Stimulated activated CD8-positive, alpha-beta memory T cell treated with anti-CD3 and anti-CD28 coated beads, Interleukin-15, amount 100 ng/mL, for 24 hours (primary cell): ENCODE results near the gene KCNJ10.

ENCODE experiments used
- DNase-seq: peaks from one replicate; pipeline ENCODE4 v3.0.0-alpha.2; 2020; ENCODE audit warnings: low read depth

The KCNJ10 gene

DNA sequence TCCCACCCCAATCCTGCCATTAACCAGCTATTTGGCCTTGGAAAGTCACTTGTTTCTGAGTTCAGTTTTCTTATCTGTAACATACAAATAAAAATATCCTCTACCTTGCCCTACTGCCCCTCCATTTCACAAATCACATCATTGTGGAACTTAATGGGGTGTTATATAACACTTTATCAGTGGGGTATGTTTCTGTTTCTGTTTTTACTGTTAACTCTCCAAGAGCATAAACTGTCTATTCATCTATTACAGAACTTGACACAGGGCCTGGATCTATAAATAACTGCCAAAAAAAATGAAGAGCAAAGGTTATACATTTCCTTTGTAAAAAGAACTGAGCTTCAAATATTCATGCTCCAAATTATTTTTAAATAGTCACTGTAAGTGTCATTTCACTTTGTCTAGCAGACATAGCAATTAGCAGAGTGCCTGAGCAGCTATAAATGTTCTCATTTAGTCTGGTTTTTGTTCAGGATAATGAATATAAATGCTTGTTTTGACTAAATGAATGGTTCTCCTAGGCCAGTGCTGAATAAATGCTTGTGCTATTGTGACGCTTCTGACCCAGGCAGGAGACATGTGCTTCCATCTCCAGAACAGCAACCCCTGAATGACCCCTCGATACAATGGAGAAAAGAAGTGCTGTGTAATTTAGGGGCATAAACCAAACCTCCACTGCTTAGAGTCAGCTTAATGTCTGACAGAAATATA lies 45.6 kb downstream of the KCNJ10 start:
- no peak for DNase-seq

DNA sequence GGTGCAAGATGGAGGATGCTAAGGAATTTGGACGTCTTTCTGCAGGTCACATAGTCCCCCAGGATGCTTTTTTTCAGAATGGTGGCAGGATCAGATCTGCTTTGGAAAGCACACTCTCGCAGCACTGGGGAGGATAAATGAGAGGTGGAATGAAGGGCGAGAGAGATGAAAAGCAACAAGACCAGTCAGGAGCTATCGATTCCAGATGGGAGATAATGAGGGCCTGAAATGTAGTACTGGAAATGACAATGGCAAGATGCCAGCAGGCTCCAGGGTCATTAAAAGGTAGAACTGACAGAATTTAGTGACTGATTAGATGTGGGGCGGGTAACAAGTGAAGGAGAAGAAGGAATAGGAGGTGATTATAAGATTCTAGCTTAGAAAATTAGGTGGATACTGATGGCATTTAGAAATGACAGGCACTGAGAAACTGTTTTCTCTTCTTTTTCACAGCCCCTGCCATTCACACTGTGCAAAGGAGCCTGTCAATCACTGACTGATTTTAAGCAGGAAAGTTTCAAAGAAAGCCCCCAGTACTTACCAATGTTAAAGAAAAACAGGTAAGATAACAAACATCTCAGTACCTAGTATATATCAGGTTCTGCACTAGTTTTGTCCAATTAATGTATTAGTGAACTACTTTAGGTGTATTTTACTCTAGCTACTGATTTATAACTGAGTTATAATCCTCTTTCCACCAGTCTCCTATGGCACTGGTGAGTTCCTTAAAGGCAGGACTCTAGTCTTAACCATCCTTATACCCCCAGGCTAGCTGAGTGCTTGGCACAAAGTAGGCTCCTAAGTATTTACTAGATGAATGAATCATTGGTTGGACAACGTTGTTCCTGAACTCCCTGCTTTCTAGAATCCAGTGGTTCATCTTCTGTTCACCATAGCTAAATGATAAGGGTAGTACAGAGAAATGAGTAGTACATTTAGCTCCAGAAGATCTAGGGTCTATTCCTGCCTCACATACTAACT lies 47.3 kb downstream of the KCNJ10 start:
- DNase-seq = no peak

DNA sequence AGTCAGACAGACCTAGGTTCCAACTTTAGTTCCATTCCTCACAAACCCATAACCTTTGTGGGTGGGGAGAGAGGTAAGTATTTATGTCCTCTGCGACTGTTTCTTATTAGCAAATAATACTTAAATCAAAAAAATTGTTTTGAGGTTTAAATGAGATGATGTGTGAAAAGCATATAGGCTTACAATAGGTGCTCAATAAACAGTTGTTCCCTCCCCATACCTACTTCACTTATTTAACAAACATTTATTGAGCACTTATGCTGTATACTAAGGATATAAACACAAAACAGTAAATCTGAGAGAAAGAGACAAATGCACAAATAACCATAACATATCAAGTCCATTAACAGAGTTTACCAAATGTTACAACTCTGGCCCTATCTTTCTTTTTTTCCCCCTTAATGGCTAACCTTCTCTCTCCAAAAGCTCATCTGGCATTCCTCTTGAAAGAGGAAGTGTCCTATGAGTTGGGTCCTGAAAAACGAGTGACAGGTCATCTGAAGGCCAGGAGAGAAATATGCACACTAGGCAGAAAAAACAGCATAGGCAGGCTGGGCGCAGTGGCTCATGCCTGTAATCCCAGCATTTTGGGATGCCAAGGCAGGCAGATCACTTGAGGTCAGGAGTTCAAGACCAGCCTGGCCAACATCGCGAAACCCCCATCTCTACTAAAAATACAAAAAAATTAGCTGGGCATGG lies 48.4 kb downstream of the KCNJ10 start:
- no peak for DNase-seq

DNA sequence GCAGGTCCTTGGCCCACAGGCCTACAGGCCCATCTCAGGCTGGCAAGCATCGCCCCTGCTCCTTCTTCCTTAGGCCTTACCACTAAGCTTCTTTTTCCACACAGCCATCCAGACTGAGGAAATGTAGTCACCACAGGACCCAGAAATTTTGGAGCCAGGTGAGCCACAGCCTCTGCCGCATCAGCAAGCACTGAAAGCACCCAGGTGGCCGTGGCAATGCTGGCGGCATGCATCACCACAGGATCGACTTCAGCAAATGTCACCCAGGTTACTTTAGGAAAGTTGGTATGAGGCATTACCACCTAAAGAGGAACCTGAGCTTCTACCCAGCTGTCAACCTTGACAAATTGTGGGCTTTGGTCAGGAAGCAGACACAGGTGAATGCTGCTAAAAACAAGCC lies 49.8 kb downstream of the KCNJ10 start:
- DNase-seq = no peak

GRCh38 chr1:160018900-160019299 lies 51.1 kb downstream of the KCNJ10 start:
- no peak for DNase-seq

DNA sequence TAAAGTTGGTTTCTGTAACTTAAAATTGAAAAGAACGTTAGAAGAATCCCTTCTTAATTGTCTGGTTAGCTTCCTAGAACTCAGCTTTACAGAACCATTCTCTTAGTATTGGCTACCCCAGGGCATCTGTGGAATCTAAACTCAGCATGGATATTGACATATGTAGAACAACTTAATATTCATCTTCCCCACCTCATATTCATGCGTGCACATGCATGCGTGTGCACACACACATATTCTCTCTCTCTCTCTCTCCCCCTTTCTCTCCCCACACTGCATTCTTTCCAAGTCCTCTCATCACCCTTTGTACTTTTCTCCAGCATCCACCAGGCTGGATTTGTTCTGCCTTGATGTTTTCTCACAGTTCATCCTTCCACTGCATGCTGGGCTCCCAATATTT lies 51.6 kb downstream of the KCNJ10 start:
- no peak for DNase-seq

DNA sequence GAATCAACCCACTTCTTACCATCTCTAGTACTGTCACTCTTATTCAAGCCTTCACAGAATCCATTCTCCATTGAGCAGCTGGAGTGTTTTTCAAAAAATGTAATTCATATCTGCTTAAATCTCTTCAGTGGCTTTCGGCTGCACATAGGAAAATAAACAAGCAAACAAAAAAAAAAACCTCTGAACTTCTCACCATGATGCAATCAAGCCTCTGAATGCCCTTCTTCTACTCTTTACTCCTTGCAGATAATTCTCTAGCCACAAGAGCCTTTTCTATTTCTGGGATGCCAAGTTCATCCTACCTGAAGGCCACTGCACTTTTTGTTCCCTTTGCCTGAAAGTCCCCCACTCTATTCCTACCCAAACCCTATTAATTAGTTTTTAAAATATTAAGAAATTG lies 52.4 kb downstream of the KCNJ10 start:
- DNase-seq = no peak

GRCh38 chr1:160011781-160012180 lies 58.2 kb downstream of the KCNJ10 start:
- DNase-seq = no peak

GRCh38 chr1:160009801-160010200 lies 60.2 kb downstream of the KCNJ10 start:
- DNase-seq = no peak

DNA sequence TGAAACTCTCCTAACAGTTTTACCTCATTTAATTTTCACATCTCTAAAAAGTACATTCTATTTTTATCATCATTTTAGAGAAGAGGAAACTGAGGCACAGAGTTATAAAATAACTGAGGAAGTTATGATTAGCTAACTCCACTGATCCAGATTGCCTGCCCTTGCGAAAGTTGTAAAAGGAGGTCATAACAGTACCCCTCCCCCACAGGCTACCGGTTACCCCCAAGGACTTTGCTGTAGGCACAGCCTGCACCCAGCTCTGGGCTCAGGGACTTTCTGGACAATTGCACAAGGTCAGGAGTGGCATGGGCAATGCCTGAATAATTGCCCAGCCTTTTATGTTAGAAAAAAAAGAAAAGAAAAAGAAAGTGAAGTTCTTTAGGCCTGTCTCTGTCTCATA lies 60.9 kb downstream of the KCNJ10 start:
- DNase-seq = no peak

- no peak for DNase-seq
Measured at GRCh38 chr1:160007577-160008200, 62.3 kb downstream of the KCNJ10 start.

DNA sequence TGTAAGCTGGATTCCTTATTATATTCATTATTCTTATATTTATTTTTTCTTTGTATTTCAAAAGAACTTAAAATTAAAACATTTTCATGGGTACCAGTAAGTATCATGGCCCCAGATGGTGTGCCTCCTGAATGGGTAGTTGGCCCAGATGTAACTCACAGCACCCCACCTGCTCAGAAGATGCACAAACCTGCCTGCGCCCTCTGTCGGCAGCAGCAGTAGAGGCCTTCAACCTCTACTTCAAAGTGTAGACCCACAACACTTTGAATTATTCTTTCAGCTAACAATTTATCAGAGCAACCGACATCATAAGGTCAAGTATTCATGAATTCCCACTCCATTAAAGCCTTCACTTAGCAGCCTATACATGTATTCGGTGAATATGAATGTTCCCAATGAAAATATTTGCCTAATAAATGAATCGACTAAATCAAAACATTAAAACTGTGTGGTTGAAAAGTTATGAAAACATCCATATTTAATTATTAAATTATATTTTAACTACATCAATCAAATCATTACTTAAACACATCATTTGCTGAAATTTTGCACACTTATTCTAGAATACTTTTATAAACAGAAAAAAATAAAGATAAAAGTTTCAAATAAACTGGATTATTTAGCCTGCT lies 63.5 kb downstream of the KCNJ10 start:
- peak; percentile 46 for DNase-seq

DNA sequence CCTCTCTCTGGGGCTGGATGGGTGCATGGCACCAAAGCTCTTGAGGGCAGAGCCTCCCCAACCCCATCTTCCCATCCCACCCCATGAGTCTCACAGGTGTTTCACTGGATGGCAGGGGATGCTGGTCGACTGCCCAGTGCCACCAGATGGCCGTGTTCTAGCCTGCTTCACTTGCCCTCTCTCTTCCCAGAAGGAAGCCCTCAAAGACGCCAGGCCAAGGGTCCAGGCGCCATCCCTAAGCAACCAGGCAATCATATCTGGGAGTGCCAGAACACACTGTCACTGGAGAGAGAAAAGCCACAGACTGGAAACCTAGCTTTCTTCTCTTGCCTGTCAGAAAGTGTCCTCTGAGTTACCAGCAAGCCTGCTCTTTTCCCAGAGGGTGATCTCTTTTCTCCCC lies 64.9 kb downstream of the KCNJ10 start:
- DNase-seq = no peak

DNA sequence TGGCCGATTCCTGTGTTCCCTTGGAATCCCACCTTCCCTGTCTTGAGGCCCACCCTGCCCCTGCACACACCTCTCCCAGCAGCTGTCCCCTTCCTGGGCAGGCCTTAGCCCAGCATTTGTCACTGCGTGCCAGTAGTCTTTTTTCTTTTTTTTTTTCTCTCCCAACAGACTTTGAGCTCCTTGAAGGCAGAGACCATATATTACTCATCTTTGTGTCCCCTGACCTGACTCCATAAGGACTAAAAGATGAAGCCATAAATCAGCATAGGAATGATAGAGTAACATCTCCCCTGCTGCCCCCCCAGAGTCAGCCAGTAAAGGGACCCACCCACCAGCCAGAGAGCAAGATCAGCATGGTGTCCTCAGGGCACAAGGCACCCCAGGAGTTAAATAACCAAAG lies 65.5 kb downstream of the KCNJ10 start:
- DNase-seq = no peak

- DNase-seq = no peak
Measured at GRCh38 chr1:160004001-160004400, 66.0 kb downstream of the KCNJ10 start.

GRCh38 chr1:160001440-160001839 lies 68.5 kb downstream of the KCNJ10 start:
- DNase-seq = no peak

DNA sequence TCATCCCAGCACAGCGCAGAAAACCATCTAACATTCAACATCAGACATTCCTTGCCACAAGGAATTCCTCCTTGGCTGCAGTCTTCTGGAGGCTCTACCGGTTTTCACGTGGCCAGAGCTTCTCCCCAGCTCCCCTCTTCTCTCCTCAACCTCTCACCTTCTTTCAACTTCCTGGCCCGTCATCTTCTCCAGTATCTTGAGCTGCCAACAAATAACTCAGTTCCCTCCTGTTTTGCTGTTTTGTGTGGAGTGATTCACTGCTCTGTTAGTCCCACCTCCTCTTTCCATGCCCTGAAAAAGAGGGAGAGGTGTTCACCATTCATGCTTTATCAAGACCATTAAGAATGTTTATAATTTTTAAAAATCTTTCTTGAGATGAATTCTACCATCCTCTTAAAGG lies 70.8 kb downstream of the KCNJ10 start:
- DNase-seq = no peak

DNA sequence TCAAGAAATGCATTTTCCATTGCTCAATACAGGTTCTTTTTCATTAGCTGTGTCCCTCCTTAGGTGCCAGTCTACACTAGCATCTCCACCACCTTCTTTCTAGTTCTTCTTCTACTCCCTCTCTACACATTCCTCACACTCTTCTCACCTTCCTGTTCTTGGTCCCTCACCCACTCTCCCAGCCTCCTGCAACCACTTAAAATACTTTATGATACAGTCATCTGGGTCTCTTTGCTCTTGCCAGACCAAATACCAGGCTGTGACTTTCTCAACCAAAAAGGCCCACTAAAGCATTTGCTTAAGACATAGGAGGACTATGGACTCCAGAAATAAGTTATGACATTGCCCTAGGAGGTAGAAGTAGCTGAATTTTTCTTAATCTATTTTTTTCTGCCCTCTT lies 73.3 kb downstream of the KCNJ10 start:
- DNase-seq = no peak

DNA sequence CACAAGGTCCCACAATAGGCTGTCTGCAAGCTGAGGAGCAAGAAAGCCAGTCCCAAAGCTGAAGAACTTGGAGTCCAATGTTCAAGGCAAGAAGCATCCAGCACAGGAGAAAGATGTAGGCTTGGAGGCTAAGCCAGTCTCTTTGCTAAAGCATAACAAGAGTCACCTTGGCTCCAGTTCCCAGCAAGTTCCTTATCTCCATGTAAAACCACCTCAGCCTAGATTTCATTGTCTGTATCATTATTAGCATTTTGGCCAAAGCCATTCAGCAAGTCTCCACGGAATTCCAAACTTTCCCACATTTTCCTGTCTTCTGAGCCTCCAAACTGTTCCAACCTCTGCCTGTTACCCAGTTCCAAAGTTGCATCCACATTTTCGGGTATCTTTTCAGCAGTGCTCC lies 75.1 kb downstream of the KCNJ10 start:
- DNase-seq = no peak

GRCh38 chr1:159993911-159994310 lies 76.0 kb downstream of the KCNJ10 start:
- DNase-seq = no peak

DNA sequence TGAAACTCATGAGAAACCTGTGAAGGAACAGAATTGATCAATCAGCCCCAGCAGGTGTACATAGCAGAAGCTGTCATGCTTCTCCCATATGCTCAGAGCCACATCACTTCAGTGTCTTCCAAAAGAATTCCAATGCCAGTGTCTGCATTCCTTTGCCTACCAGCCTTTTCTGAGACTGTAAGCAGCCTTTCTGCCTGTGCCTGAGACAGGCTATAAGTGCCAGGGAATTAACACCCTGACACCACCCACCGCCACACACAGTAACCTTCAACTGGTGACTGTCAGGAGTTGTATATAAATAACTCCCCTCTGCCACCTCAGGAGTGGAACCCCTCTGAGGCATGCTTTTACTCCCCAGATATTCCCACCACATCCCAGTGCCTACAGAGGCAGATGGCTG lies 77.8 kb downstream of the KCNJ10 start:
- DNase-seq = no peak

GRCh38 chr1:159991513-159991912 lies 78.4 kb downstream of the KCNJ10 start:
- DNase-seq = no peak
